Stimulated activated CD8-positive, alpha-beta memory T cell treated with anti-CD3 and anti-CD28 coated beads, Interleukin-2, amount 100 ng/mL, for 48 hours (primary cell): Measurements from ENCODE around the gene SCNN1B.
"Not testable (repeated sequence)": the region's sequence is repeated elsewhere in the genome, so short reads cannot be mapped to it uniquely, and the experiment has no call there.

ENCODE experiments used
- DNase-seq, 2 donors: peaks; one replicate each; pipeline ENCODE4 v3.0.0-alpha.2; 2020; ENCODE audit warnings: low read depth in 2 of 2

SCNN1B gene

GRCh38 chr16:23288726-23289512, 13.2 kb upstream of the SCNN1B start:
- no peak for DNase-seq

DNA sequence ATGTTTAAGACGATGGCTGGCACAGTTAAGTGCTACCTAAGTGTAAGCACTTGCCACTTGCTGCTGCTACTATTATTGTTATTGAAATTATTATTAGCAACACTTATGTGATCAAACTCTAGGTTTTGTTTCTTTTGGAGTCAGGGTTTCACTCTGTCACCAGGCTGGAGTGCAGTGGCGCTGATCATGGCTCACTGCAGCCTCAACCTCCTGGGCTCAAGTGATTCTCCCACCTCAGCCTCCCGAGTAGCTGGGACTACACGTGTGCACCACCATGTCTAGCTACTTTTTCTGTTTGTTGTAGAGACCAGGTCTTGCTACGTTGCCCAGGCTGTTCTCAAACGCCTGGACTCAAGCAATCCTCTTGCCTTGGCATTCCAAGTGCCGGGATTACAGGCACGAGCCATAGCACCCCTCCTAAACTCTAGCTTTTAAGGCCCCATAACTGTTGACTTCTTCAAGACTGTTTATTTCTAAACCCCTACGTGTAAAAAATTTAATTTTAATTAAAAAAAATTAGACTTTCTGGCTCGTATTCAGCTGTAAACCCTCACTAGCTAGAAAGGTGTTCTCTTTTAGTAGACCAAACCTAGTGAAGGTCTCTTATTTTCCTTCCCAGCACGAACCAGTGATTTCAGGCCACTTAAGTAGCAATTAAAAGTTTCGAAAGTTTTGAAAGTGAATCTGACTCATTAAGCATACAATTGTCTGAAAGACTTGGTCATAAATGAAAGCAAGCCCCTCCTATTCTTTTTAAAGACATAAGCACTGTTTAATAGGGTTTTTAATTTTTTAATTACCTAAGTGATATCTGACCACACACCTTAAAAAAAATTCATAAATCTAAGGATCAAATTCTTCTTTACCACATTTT, 11.7 kb upstream of the SCNN1B start:
- DNase-seq, result no peak

- no peak for DNase-seq
Observed at GRCh38 chr16:23293016-23293415, 9.1 kb upstream of the SCNN1B start.

DNA sequence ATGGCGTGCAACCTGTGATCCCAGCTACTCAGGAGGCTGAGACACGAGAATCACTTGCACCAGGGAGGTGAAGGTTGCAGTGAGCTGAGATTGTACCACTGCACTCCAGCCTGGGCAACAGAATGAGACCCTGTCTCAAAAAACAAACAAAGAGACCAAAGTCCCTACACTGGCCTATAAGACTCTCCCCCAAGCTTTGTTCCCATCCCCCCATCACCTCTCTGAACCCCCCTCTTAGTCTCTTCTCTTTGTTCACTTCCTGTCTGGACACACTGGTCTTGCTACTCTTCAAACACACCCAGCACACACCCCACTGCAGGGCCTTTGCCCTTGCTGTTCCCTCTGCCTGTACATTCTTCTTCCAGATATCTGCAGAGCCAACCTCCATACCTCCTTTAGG, 7.8 kb upstream of the SCNN1B start:
- DNase-seq, result no peak

- DNase-seq, result no peak
Observed at GRCh38 chr16:23296994-23297393, 5.1 kb upstream of the SCNN1B start.

- no peak for DNase-seq
Observed at GRCh38 chr16:23298290-23298915, 3.7 kb upstream of the SCNN1B start.

GRCh38 chr16:23299815-23300214, 2.3 kb upstream of the SCNN1B start:
- DNase-seq, result not testable (repeated sequence)

DNA sequence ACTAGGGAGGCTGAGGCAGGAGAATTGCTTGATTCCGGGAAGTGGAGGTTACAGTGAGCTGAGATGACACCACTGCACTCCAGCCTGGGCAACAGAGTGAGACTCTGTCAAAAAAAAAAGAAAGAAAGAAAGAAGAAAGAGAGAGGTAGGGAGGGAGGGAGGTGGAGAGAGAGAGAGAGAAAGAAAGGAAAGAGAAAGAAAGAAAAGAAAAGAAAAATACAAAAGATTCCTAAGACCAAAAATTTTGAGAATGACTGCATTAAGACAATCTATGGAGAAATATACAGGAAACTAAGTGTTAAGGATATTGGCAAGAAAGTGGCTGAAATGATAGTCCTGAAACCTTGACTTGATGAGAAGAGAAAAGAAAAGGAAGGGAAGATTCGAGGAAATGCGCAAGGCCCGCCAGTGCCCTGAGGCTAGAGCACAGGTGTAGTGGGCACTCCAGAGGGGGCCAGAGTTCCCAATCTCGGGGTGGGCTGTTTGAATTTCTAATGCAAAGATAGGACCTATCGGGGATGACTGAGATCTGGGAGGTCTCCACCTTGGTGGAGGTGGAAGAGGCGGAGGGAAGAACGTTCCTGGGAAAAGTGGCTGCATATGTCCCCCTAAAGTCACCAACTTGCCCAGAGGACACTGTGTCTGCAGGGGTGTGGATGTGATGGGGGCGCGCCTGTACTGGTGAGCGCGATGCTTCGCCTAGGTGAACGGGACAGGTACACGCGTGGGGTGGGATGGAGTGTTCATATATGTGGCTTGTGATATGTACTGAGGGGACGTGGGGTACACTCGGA, 654 bp upstream of the SCNN1B start:
- no peak for DNase-seq

- DNase-seq, result no peak
Observed at GRCh38 chr16:23303685-23304084, 1.6 kb downstream of the SCNN1B start.

GRCh38 chr16:23304620-23305019, 2.5 kb downstream of the SCNN1B start:
- DNase-seq, result no peak

GRCh38 chr16:23306199-23307100, 4.3 kb downstream of the SCNN1B start:
- DNase-seq, result no peak

GRCh38 chr16:23310217-23310616, 8.1 kb downstream of the SCNN1B start:
- no peak for DNase-seq

DNA sequence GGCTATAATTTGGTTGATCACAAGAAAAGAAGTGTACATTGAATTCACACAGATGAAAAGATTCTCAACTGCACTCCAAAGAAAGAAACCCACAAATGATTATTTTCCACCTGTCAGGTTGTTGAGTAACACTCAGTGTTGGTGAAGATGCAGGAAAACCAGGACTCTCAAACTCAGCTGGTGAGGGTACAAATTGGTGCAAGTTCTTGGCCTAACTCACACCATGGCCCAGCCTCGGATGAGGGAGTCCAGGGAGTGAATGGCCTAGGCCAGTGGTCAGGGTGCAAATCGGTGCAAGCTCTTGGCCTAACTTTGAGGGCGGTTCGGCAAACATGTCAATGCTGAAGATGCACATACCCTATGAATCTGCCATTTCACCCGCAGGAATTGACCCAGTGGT, 8.6 kb downstream of the SCNN1B start:
- no peak for DNase-seq

DNA sequence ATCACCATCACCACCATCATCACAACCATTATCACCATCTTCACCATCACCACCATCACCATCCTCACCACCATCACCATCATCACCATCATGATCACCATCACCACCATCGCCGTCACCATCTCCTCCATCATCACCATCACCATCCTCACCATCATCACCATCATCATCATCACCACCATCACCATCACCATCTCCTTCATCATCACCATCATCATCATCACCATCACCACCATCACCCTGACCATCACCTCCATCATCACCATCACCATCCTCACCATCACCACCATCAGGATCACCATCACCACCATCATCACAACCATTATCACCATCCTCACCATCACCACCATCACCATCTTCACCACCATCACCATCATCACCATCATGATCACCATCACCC, 14.1 kb downstream of the SCNN1B start:
- DNase-seq, result no peak

DNA sequence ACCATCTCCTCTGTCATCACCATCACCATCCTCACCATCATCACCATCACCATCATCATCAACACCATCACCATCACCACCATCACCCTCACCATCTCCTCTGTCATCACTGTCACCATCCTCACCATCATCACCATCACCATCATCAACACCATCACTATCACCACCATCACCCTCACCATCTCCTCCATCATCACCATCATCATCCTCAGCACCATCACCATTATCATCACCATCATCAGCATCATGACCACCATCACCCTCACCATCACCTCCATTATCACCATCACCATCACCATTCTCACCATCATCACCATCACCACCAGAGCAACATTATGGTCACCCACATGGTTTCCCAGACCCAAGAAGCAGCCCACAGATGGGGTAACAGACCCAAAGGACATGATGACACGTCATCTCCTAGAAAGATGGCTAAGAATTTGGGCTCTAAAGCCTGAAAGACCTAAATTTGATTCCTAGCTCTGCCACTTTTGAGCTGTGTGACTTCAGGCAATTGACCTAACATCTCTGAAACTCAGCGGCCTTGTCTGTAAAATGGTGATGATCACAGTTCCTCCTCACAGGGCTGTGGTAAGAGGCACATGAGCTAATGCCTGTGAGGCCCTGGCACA, 14.6 kb downstream of the SCNN1B start:
- no peak for DNase-seq

DNA sequence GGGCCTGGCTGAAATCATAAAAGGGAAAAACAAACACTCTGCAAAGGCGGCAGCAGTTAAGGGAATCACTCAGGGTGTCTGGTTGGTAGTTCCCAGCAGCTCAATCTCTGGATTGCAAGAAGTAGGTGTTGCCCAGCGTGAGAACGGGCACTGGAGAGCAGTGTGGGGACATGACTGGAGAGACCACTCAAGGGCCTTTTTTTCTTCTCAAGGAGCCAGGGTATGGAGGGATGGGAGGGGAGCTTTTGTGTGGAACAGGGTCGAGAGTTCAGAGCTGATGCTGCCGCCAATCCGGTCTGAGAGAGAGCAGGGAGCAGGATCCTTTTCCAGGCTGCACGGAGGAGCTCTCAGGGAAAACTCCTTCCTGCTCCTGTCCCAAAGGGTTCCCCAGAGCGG, 15.2 kb downstream of the SCNN1B start:
- DNase-seq, result no peak

GRCh38 chr16:23317751-23318150, 15.6 kb downstream of the SCNN1B start:
- no peak for DNase-seq

- DNase-seq, result no peak
Observed at GRCh38 chr16:23318639-23319038, 16.5 kb downstream of the SCNN1B start.

GRCh38 chr16:23319861-23320615, 17.9 kb downstream of the SCNN1B start:
- DNase-seq, result no peak
